DOHH2 (cell line): ENCODE results near the gene DDX21.

Experiments
- EZH2phosphoT487 ChIP-seq: fragments of 200-600 bp; sonication (generic); IDR thresholded peaks from 2 replicates; pipeline ENCODE4 v1.6.1; 2017; ENCODE audit warnings: borderline replicate concordance, mild to moderate bottlenecking, antibody characterized with exemption, low read length, moderate library complexity, mixed read lengths
- TF ChIP-seq, protein P1 (sequence below): fragments of 200-600 bp; sonication (generic); IDR thresholded peaks from one replicate; pipeline ENCODE4 v1.5.1; 2014; ENCODE audit warnings: antibody characterized with exemption, mild to moderate bottlenecking, low read depth, low read length; ENCODE audit not compliant: poor library complexity, severe bottlenecking

- TF ChIP-seq, protein P1, sequence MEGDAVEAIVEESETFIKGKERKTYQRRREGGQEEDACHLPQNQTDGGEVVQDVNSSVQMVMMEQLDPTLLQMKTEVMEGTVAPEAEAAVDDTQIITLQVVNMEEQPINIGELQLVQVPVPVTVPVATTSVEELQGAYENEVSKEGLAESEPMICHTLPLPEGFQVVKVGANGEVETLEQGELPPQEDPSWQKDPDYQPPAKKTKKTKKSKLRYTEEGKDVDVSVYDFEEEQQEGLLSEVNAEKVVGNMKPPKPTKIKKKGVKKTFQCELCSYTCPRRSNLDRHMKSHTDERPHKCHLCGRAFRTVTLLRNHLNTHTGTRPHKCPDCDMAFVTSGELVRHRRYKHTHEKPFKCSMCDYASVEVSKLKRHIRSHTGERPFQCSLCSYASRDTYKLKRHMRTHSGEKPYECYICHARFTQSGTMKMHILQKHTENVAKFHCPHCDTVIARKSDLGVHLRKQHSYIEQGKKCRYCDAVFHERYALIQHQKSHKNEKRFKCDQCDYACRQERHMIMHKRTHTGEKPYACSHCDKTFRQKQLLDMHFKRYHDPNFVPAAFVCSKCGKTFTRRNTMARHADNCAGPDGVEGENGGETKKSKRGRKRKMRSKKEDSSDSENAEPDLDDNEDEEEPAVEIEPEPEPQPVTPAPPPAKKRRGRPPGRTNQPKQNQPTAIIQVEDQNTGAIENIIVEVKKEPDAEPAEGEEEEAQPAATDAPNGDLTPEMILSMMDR = no peak
- TF ChIP-seq EZH2phosphoT487 = no peak
These were observed 31.6 kb downstream of the DDX21 start for GRCh38 chr10:68987611-68988010.
